Esophagus squamous epithelium (tissue), 4 donors: ENCODE data around the gene UGT2B17.

Experiments
- CTCF ChIP-seq, 6 experiments: fragments of 450-650 bp in 4 of 6; fragments of 200-600 bp in 2 of 6; sonication (generic) in 2 of 6; IDR thresholded peaks; one replicate each; pipeline ENCODE4 v1.5.1; 2016 to 2019; ENCODE audit warnings: antibody characterized with exemption in 6 of 6, mild to moderate bottlenecking in 4 of 6, moderate library complexity in 4 of 6
- POLR2A ChIP-seq, 4 donors: fragments of 450-650 bp; IDR thresholded peaks; one replicate each; pipeline ENCODE4 v1.6.1; 2017; ENCODE audit warnings: antibody characterized with exemption in 4 of 4, mild to moderate bottlenecking in 4 of 4, moderate library complexity in 3 of 4

GRCh38 chr4:68577590-68577989 is 1.5 kb upstream of the UGT2B17 start:
- TF ChIP-seq CTCF (IDR thresholded peaks at IDR 0.05) (no peak), POLR2A (IDR thresholded peaks at IDR 0.05) (no peak)
